CMK (cell line): ENCODE measurements around the gene A1CF.
"Not testable (repeated sequence)": the region's sequence is repeated elsewhere in the genome, so short reads cannot be mapped to it uniquely, and the experiment has no call there.

Experiments
- DNase-seq: peaks from one replicate; pipeline ENCODE4 v3.0.0-alpha.2; 2010; ENCODE audit warnings: low read depth

The A1CF gene, protein sequence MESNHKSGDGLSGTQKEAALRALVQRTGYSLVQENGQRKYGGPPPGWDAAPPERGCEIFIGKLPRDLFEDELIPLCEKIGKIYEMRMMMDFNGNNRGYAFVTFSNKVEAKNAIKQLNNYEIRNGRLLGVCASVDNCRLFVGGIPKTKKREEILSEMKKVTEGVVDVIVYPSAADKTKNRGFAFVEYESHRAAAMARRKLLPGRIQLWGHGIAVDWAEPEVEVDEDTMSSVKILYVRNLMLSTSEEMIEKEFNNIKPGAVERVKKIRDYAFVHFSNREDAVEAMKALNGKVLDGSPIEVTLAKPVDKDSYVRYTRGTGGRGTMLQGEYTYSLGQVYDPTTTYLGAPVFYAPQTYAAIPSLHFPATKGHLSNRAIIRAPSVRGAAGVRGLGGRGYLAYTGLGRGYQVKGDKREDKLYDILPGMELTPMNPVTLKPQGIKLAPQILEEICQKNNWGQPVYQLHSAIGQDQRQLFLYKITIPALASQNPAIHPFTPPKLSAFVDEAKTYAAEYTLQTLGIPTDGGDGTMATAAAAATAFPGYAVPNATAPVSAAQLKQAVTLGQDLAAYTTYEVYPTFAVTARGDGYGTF

DNA sequence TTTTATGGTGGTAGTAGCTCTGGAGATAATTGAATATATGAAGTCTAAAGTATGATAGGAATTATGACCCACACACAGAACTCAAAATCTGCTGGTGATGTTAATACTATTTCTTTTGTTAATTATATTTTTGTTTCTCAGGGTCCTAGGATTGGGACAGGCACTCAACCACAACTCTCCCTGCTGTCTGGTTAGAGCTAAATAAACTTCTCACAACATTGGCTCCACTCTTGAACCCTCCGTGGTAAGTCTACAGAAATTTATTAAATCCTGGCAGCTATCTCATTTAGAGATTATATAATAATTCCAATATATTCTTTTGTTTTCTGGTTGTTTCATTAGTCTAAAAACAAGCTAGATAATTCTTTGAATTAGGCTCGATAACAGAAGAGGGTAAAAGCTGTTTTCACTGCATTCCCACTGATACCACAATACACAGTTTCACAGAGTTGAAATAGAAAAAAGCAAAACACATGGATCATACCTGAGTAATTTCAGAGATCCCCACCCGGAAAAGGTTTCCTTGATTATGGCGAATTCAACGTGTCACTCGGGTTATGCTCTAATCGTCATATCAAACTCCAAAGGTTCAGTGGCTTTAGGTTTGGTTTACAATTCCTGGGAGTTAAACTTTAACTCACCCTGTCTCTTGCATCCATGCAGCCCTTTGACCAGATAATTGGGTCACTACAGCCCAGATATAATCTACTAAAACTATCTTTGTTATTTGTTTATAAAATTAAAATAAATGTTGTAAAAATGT is at the start of gene A1CF:
Gene A1CF, minus strand, starts transcription at position 531 of the 763 bp plus-strand sequence. CDS start 25,687 bp downstream, outside the sequence.
- no peak for DNase-seq

GRCh38 chr10:50931948-50932431 is 46.6 kb upstream of the A1CF start:
- DNase-seq = no peak

- DNase-seq = no peak
Measured at GRCh38 chr10:50929670-50930069, 44.2 kb upstream of the A1CF start.

DNA sequence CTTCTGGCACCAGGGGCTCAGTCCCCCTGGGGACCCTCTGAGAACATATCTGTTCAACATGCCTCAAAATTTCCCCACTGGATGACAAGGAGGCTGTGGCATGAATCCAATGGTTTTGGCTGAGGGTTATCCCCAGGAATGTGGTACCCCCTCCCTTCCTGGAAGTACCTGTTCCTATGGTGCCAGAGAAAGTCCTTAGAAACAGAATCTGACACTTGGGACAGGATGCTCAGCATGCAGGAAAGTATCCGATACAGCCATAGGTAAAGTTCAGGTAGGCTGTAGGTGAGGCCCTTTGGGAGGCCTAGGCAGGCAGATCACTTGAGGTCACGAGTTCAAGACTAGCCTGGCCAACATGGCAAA is 42.7 kb upstream of the A1CF start:
- DNase-seq = no peak

GRCh38 chr10:50927522-50928189 is 42.2 kb upstream of the A1CF start:
- no peak for DNase-seq

- not testable (repeated sequence) for DNase-seq
Measured at GRCh38 chr10:50923471-50923870, 38.0 kb upstream of the A1CF start.

DNA sequence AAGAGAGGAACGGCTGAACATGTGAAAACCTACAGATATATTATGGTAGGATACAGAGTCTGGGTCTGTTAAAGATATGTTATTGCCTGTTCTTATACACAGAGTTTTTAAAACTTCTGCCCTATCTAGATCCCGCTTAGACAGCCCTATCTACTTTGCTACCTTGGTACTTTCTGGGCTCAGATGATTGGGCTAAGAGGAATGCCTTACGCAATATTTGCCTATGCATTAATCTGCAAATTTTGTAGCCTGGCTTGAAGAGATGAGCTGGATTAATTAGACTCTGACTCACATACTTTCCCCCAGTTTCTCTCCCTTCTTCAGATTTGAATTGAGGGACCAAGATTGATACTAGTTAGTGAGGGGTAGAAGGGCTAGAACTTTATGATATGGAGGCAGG is 33.6 kb upstream of the A1CF start:
- DNase-seq = no peak

DNA sequence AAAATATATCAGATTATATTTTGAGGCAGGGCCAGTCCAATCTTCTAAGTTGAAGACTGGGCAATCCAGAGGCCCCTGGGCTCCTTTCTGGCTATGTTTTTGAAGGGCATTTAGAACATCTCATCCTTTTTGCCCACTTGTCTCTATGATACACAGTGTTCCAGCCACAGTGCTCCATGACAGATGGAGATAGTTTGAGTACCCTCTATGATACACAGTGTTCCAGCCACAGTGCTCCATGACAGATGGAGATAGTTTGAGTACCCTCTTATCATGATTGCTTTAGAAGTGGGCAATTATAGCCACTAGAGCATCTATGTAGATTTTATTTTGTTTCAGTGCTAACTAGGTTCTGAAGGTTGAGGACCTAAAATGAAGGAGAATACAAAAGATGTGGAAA is 33.1 kb upstream of the A1CF start:
- no peak for DNase-seq

- no peak for DNase-seq
Measured at GRCh38 chr10:50917486-50917885, 32.1 kb upstream of the A1CF start.

GRCh38 chr10:50909334-50910014 is 24.0 kb upstream of the A1CF start:
- DNase-seq = no peak

DNA sequence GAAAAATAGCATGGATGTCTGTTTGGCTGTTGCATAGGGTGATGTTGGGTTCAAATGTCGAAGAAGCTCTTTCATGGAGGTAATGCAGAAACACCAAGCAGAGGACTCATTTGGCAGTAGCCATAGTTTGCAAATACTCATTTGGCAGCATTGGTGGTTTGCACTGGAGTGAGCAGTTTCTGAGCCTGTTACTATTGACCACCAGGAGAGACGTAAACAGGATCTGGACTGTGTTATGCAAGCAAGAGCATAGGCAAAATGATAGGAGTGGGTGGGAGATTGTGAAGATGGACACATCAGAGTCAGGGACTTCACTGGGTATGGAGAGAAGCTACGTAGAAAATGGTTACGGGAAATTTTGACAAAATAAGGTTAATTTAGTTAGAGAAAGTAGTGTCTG is 22.9 kb upstream of the A1CF start:
- DNase-seq = no peak

- not testable (repeated sequence) for DNase-seq
Measured at GRCh38 chr10:50905797-50906196, 20.4 kb upstream of the A1CF start.

DNA sequence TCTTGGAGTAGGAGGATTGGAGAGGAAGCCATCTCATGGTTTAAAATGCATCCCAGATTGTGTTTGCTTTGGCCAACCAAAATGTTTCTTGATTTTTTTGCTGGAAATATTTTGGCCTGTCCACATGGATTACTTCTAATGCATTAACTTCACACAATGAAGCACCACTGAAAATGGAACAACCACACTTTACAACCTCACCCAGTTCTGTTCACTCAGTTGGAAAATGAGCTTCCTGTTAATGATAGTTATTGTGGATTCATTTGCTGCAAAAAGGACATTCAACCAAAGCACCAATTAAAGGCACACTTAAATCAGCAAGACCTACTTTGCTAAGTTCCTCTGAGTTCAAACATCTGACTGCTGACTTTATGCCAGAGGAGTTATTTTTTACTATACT is 11.3 kb upstream of the A1CF start:
- DNase-seq = no peak

DNA sequence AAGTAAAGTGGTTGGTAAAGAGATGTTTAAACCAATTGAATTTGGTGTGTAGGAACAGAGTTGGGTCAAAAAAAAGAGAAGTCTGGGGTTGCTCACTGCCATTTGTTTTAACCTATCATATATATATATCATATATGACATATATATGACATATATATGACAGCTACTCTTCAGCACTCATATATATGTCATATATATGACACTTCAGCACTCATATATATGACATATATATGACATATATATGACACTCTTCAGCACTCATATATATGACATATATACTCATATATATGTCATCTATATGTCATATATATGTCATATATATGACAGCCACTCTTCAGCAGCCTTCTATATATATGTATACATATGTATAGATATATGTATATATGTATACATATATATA is 8.9 kb upstream of the A1CF start:
- DNase-seq = no peak

DNA sequence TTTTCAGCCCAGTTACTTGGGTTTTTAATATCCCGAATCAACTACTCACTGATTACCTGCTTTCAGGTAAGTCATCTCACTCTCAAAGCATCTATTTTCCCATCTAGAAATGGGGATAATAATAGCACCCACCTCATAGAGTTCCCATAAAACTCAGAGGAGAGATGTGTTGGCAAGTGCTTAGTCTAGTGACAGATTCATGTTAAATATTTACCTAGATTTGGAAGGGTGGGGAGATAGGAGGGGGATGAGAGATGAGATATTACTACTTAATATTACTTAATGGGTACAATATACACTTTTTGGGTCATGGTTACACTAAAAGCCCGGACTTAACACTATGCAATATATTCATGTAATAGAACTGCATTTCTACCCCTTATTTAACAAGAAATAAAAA is 7.0 kb upstream of the A1CF start:
- no peak for DNase-seq

GRCh38 chr10:50884302-50884701 is 1.1 kb downstream of the A1CF start:
- DNase-seq = no peak

- DNase-seq = no peak
Measured at GRCh38 chr10:50883629-50884028, 1.8 kb downstream of the A1CF start.

GRCh38 chr10:50882540-50882983 is 2.9 kb downstream of the A1CF start:
- no peak for DNase-seq

DNA sequence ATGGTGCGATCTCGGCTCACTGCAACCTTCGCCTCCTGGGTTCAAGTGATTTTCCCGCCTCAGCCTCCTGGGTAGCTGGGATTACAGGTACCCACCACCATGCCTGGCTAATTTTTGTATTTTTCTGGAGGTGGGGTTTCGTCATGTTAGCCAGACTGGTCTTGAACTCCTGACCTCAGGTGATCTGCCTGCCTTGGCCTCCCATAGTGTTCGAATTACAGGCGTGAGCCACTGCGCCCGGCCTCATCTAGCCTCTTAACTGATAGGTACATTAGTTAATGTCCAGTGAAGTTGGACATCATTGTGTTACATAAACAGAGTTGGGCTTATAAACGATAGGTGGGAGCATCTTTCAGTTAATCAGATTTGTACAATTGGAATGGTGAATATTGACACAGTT is 4.4 kb downstream of the A1CF start:
- DNase-seq = not testable (repeated sequence)

GRCh38 chr10:50876429-50876828 is 9.0 kb downstream of the A1CF start:
- no peak for DNase-seq

- DNase-seq = no peak
Measured at GRCh38 chr10:50874723-50875122, 10.7 kb downstream of the A1CF start.

DNA sequence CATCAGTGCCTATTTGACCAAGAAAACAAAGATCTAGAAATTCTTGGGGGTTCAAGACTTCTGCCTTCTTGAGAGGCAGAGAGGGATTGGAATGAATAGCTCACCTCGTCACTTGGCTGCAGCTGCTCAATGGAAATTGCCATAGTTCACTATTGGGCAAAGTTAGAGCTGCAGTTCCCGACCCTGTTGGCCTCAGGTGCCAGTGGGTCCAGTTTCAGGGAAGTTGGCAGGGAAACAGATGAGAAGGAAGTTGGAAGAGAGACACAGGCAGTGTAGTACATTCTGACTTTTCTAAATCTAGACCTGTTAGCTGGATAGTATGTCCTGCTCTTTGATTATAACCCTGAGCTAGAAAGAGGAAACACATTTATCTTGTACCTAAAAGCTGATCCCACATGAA is 19.1 kb downstream of the A1CF start:
- DNase-seq = no peak
